A549 (cell line): Measurements from ENCODE around the gene TSC22D3. TPM values are rescaled to one million over a fixed set of nuclear protein-coding genes. Genes with fewer than 3 reads are reported as not detected.

Source experiments
- ATAC-seq, 2 experiments: fragments of 200-7000 bp in 1 of 2; fragments of >200 bp in 1 of 2; cut with Nextera tagmentation in 1 of 2; cut with Tn5 transposase in 1 of 2; 3 replicates each; pipeline versions ENCODE4 v1.8.0 to v1.9.1; 2018 to 2020; ENCODE audit warnings: mild to moderate bottlenecking in 1 of 2, moderate library complexity in 1 of 2
- CTCF ChIA-PET: fragments of 300-600 bp; sonication (Branson Sonifier 250); formaldehyde crosslinking; extraction: SDS; loops from one replicate; lab custom pipeline; 2021; ENCODE audit warnings: antibody characterized with exemption, inconsistent platforms; lab: Yijun Ruan, JAX
- POLR2A ChIA-PET: fragments of 350-600 bp; formaldehyde crosslinking; extraction: SDS; loops from one replicate; lab custom pipeline; 2021; ENCODE audit warnings: antibody characterized with exemption, inconsistent platforms; lab: Yijun Ruan, JAX
- DNase-seq, 2 experiments: peaks; one replicate each; pipeline versions ENCODE4 v3.0.0 to v3.0.0-alpha.2; 2011 to 2016; ENCODE audit warnings: low read depth in 1 of 2, low spot score in 1 of 2
- FAIRE-seq: peaks from 2 replicates; lab custom pipeline; 2011; peaks lifted over from hg19 to GRCh38; lab: Jason Lieb, UNC
- H3K27ac ChIP-seq, 2 experiments: fragments of >200 bp; sonication (Bioruptor Twin); formaldehyde crosslinking; 3 replicates each; pipeline ENCODE4 v1.5.1; 2016 to 2017
- H3K4me1 ChIP-seq: fragments of >200 bp; sonication (Bioruptor Twin); formaldehyde crosslinking; 3 replicates; pipeline ENCODE4 v1.6.1; 2016
- H3K4me2 ChIP-seq: fragments of >200 bp; sonication (Bioruptor Twin); formaldehyde crosslinking; 3 replicates; pipeline ENCODE4 v1.6.1; 2016
- H3K4me3 ChIP-seq: fragments of >200 bp; sonication (Bioruptor Twin); formaldehyde crosslinking; 3 replicates; pipeline ENCODE4 v1.5.1; 2016
- H3K9me3 ChIP-seq: fragments of >200 bp; sonication (Bioruptor Twin); formaldehyde crosslinking; 3 replicates; pipeline ENCODE4 v1.6.1; 2016
- EHF ChIP-seq: fragments of 250-450 bp; sonication (Bioruptor Pico); IDR thresholded peaks from 2 replicates; pipeline ENCODE4 v1.5.0; 2020; ENCODE audit warnings: mild to moderate bottlenecking
- EHMT2 ChIP-seq: fragments of 200-600 bp; sonication (generic); IDR thresholded peaks from 2 replicates; pipeline ENCODE4 v1.6.1; 2016; ENCODE audit warnings: antibody characterized with exemption, low read depth, mild to moderate bottlenecking, moderate library complexity
- ESRRA ChIP-seq: fragments of 150-350 bp; IDR thresholded peaks from 2 replicates; pipeline ENCODE4 v1.6.1; 2014; ENCODE audit warnings: mild to moderate bottlenecking, low read length, borderline replicate concordance
- KDM5A ChIP-seq: fragments of 200-600 bp; sonication (generic); IDR thresholded peaks from 2 replicates; pipeline ENCODE4 v1.6.1; 2016; ENCODE audit warnings: antibody characterized with exemption, mild to moderate bottlenecking
- MYC ChIP-seq: IDR thresholded peaks from 2 replicates; pipeline ENCODE4 v1.6.1; 2012; ENCODE audit warnings: mild to moderate bottlenecking, inconsistent platforms, low read length, improper control_type of control experiment, borderline replicate concordance
- NFE2L2 ChIP-seq: fragments of 150-350 bp; conservative IDR thresholded peaks from 2 replicates; pipeline ENCODE4 v1.6.1; 2014; ENCODE audit warnings: low read length
- RCOR1 ChIP-seq: fragments of 150-350 bp; IDR thresholded peaks from 2 replicates; pipeline ENCODE4 v1.6.1; 2014; ENCODE audit warnings: antibody characterized with exemption, low read length, low read depth
- WGBS: methylation state at CpG from one replicate; pipeline ENCODE4 v1.1.6; 2017; ENCODE audit errors: missing lambda C conversion rate; 5-methylcytosine and 5-hydroxymethylcytosine counted together
- polyA plus RNA-seq, 4 experiments: library from polyadenylated mRNA; depleted of rRNA in 3 of 4; stranded (reverse); fragments of >200 nt; fragmentation: RNase III in 1 of 4; extraction: RNeasy Plus Mini Kit Qiagen cat#74134 plus additional on column Dnase treatment in 1 of 4; gene quantifications; 2 replicates in 3 of 4; 3 replicates in 1 of 4; pipeline ENCODE4 v1.2.3, GENCODE V29; 2011 to 2017
- TF ChIP-seq, protein P1 (sequence below): fragments of 200-600 bp; sonication (generic); IDR thresholded peaks from 2 replicates; pipeline ENCODE4 v1.6.1; 2016; ENCODE audit warnings: antibody characterized with exemption, mild to moderate bottlenecking, moderate library complexity
- TF ChIP-seq, protein P2 (sequence below): fragments of >200 bp; sonication (Bioruptor Twin); formaldehyde crosslinking; IDR thresholded peaks from 3 replicates; pipeline ENCODE4 v1.6.1; 2016
- TF ChIP-seq, protein P3 (sequence below): fragments of 250-450 bp; sonication (Bioruptor Pico); IDR thresholded peaks from 2 replicates; pipeline ENCODE4 v1.5.0; 2021; ENCODE audit warnings: mild to moderate bottlenecking, moderate library complexity, borderline replicate concordance
- TF ChIP-seq, protein P4 (sequence below): fragments of >200 bp; sonication (Bioruptor Twin); formaldehyde crosslinking; IDR thresholded peaks from 2 replicates; pipeline ENCODE4 v1.6.1; 2016
- TF ChIP-seq, protein P5 (sequence below): fragments of 150-350 bp; IDR thresholded peaks from 2 replicates; pipeline ENCODE4 v1.6.1; 2014; ENCODE audit warnings: low read depth, mild to moderate bottlenecking, low read length
- TF ChIP-seq, protein P6 (sequence below): fragments of 450-650 bp; IDR thresholded peaks from 2 replicates; pipeline ENCODE4 v1.6.1; 2014; ENCODE audit warnings: antibody characterized with exemption
- TF ChIP-seq, protein P7 (sequence below): IDR thresholded peaks from 2 replicates; pipeline ENCODE4 v1.6.1; 2012

The TSC22D3 gene
- polyA plus RNA-seq, 2 of the 4 experiments (the other 2 are of a cell fraction), result 12.2 to 65.4 TPM

DNA sequence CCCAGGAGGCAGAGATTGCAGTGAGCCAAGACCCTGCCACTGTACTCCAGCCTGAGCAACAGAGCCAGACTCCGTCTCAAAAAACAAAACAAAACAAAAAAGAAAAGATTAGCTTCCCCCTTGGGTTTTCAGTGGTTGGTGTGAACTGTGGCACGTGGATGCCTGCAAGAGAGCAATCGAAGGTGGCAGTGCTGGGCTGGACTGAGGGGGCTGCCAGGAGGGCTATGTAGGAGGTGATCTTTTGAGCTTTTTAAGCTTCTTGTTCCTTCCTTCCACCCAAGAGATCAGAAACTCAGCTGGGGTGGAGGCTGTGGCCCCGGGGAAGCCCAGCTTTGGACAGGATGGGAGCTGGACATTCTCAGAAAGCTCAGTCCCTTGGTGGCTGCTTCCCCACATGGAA, 97.7 kb downstream of the TSC22D3 start:
- POLR2A ChIA-PET, result interaction anchor here (1.2 to 6.1 kb wide), 5 partner anchors 39 to 97 kb away, joined by 3 to 57 read pairs (median 3); partner anchors contain the start of genes PRPS1 and TSC22D3

DNA sequence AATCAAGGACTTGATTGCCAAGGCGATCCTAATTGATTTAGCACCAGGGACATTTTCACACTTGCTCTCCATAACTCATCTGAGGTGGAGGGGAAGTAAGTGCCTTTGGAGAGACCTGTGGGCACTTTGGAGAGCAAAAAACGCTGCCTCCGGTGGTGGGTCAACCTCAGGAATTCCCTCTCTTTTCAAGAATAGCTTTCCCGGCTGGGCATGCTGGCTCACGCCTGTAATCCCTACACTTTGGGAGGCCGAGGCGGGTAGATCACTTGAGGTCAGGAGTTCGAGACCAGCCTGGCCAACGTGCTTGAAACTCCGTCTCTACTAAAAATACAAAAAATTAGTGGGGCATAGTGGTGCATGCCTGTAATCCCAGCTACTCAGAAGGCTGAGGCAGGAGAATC, 98.1 kb downstream of the TSC22D3 start:
- H3K4me3 ChIP-seq, result peak overlapping the region; percentile 61
- CTCF ChIA-PET, result interaction anchor here (1.4 to 6.7 kb wide), 6 partner anchors 17 to 149 kb away, joined by 3 to 92 read pairs (median 11); partner anchors contain the start of genes MID2 and NCBP2L
- TF ChIP-seq, protein P1, sequence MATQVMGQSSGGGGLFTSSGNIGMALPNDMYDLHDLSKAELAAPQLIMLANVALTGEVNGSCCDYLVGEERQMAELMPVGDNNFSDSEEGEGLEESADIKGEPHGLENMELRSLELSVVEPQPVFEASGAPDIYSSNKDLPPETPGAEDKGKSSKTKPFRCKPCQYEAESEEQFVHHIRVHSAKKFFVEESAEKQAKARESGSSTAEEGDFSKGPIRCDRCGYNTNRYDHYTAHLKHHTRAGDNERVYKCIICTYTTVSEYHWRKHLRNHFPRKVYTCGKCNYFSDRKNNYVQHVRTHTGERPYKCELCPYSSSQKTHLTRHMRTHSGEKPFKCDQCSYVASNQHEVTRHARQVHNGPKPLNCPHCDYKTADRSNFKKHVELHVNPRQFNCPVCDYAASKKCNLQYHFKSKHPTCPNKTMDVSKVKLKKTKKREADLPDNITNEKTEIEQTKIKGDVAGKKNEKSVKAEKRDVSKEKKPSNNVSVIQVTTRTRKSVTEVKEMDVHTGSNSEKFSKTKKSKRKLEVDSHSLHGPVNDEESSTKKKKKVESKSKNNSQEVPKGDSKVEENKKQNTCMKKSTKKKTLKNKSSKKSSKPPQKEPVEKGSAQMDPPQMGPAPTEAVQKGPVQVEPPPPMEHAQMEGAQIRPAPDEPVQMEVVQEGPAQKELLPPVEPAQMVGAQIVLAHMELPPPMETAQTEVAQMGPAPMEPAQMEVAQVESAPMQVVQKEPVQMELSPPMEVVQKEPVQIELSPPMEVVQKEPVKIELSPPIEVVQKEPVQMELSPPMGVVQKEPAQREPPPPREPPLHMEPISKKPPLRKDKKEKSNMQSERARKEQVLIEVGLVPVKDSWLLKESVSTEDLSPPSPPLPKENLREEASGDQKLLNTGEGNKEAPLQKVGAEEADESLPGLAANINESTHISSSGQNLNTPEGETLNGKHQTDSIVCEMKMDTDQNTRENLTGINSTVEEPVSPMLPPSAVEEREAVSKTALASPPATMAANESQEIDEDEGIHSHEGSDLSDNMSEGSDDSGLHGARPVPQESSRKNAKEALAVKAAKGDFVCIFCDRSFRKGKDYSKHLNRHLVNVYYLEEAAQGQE, result no peak
- TF ChIP-seq MYC (no peak), EHMT2 (no peak)
- TF ChIP-seq, protein P2, sequence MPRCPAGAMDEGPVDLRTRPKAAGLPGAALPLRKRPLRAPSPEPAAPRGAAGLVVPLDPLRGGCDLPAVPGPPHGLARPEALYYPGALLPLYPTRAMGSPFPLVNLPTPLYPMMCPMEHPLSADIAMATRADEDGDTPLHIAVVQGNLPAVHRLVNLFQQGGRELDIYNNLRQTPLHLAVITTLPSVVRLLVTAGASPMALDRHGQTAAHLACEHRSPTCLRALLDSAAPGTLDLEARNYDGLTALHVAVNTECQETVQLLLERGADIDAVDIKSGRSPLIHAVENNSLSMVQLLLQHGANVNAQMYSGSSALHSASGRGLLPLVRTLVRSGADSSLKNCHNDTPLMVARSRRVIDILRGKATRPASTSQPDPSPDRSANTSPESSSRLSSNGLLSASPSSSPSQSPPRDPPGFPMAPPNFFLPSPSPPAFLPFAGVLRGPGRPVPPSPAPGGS, result no peak
- TF ChIP-seq, protein P3, sequence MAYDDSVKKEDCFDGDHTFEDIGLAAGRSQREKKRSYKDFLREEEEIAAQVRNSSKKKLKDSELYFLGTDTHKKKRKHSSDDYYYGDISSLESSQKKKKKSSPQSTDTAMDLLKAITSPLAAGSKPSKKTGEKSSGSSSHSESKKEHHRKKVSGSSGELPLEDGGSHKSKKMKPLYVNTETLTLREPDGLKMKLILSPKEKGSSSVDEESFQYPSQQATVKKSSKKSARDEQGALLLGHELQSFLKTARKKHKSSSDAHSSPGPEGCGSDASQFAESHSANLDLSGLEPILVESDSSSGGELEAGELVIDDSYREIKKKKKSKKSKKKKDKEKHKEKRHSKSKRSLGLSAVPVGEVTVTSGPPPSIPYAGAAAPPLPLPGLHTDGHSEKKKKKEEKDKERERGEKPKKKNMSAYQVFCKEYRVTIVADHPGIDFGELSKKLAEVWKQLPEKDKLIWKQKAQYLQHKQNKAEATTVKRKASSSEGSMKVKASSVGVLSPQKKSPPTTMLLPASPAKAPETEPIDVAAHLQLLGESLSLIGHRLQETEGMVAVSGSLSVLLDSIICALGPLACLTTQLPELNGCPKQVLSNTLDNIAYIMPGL (CRISPR knock-in tag), result no peak
- TF ChIP-seq, protein P4, sequence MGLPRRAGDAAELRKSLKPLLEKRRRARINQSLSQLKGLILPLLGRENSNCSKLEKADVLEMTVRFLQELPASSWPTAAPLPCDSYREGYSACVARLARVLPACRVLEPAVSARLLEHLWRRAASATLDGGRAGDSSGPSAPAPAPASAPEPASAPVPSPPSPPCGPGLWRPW, result no peak
- TF ChIP-seq, all 56 proteins: peak for 0
- peak overlapping the region; percentile 96 for H3K4me2 ChIP-seq
- no peak for FAIRE-seq
- H3K9me3 ChIP-seq, result no peaks in the 10 kb centered on the region
- DNase-seq, result no peak
- H3K4me1 ChIP-seq, result peaks cover 40% of the 10 kb centered on the region
- POLR2A ChIA-PET, result interaction anchor here (0.8 to 6.1 kb wide), 7 partner anchors 34 to 98 kb away, joined by 3 to 57 read pairs (median 3); partner anchors contain the start of genes PRPS1 and TSC22D3
- WGBS, result 63% methylated on average over 10 of the region's 10 CpGs
- H3K27ac ChIP-seq, result peak overlapping the region; percentile 85 to 89
- no peak for ATAC-seq

More for the DNA sequence above, 97.7 kb downstream of the TSC22D3 start:
- DNase-seq (no peak), ATAC-seq (no peak), FAIRE-seq (no peak)
- Histone ChIP-seq H3K4me2 (peak overlapping the region; percentile 96; the same call in 1 of the 3 replicates), H3K9me3 (no peaks in the 10 kb centered on the region), H3K27ac (peak overlapping the region; percentile 22 to 85; a peak in 2 of 6 replicates), H3K4me3 (no peak overlapping the region), H3K4me1 (peaks cover 37% of the 10 kb centered on the region)
- TF ChIP-seq ESRRA, result no peak
- TF ChIP-seq, protein P5, sequence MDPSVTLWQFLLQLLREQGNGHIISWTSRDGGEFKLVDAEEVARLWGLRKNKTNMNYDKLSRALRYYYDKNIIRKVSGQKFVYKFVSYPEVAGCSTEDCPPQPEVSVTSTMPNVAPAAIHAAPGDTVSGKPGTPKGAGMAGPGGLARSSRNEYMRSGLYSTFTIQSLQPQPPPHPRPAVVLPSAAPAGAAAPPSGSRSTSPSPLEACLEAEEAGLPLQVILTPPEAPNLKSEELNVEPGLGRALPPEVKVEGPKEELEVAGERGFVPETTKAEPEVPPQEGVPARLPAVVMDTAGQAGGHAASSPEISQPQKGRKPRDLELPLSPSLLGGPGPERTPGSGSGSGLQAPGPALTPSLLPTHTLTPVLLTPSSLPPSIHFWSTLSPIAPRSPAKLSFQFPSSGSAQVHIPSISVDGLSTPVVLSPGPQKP, result no peak
- TF ChIP-seq KDM5A, result no peak
- TF ChIP-seq MYC, result no peak
- TF ChIP-seq, protein P6, sequence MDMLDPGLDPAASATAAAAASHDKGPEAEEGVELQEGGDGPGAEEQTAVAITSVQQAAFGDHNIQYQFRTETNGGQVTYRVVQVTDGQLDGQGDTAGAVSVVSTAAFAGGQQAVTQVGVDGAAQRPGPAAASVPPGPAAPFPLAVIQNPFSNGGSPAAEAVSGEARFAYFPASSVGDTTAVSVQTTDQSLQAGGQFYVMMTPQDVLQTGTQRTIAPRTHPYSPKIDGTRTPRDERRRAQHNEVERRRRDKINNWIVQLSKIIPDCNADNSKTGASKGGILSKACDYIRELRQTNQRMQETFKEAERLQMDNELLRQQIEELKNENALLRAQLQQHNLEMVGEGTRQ, result no peak
- TF ChIP-seq, protein P7, sequence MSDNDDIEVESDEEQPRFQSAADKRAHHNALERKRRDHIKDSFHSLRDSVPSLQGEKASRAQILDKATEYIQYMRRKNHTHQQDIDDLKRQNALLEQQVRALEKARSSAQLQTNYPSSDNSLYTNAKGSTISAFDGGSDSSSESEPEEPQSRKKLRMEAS, result no peak
- TF ChIP-seq NFE2L2, result no peak
- TF ChIP-seq RCOR1, result no peak
- TF ChIP-seq EHF (CRISPR knock-in tag), result no peak
- CTCF ChIA-PET, result interaction anchor here (1.2 to 6.7 kb wide), 6 partner anchors 18 to 148 kb away, joined by 3 to 92 read pairs (median 8); partner anchors contain the start of genes MID2, NCBP2L and TSC22D3
- 93% methylated on average over 4 of the region's 4 CpGs for WGBS
